Gastrocnemius medialis (tissue), 4 donors: ENCODE data around the gene TEN1. TPM values are rescaled to one million over a fixed set of nuclear protein-coding genes. Genes with fewer than 3 reads are reported as not detected.

Source experiments
- ATAC-seq, 2 donors: fragments of 150-250 bp; one replicate each; pipeline ENCODE4 v1.9.1; 2016
- DNase-seq, 2 donors: peaks; one replicate each; pipeline ENCODE4 v3.0.0-alpha.2; 2019
- H3K27ac ChIP-seq, 4 donors: fragments of 200-600 bp; sonication (generic); 1 replicate in 1 of 4; 2 replicates in 3 of 4; pipeline ENCODE4 v1.5.1; 2016 to 2018; ENCODE audit warnings: mild to moderate bottlenecking in 2 of 4, moderate library complexity in 1 of 4
- H3K27me3 ChIP-seq, 3 donors: fragments of 200-600 bp; sonication (generic) in 2 of 3; 1 replicate in 1 of 3; 2 replicates in 2 of 3; pipeline versions ENCODE4 v1.5.1 to v1.6.0; 2016 to 2019; ENCODE audit warnings: mild to moderate bottlenecking in 1 of 3, moderate library complexity in 1 of 3
- H3K36me3 ChIP-seq, 2 donors: fragments of 200-600 bp; sonication (generic) in 1 of 2; one replicate each; pipeline ENCODE4 v1.5.1; 2017 to 2018
- H3K4me1 ChIP-seq, 2 donors: fragments of 200-600 bp; sonication (generic) in 1 of 2; one replicate each; pipeline ENCODE4 v1.5.1; 2016 to 2017; ENCODE audit warnings: mild to moderate bottlenecking in 2 of 2
- H3K4me3 ChIP-seq, 4 donors: fragments of 200-600 bp; sonication (generic) in 3 of 4; 1 replicate in 1 of 4; 2 replicates in 3 of 4; pipeline ENCODE4 v1.5.1; 2016 to 2019; ENCODE audit warnings: mild to moderate bottlenecking in 2 of 4
- H3K9me3 ChIP-seq, 3 donors: fragments of 200-600 bp; sonication (generic) in 2 of 3; 1 replicate in 1 of 3; 2 replicates in 2 of 3; pipeline ENCODE4 v1.5.1; 2016 to 2019
- POLR2A ChIP-seq, 2 donors: fragments of 450-650 bp; IDR thresholded peaks; one replicate each; pipeline ENCODE4 v1.6.1; 2017; ENCODE audit warnings: antibody characterized with exemption in 2 of 2, mild to moderate bottlenecking in 2 of 2, moderate library complexity in 2 of 2
- in situ Hi-C, 4 donors: fragments of 200-750 bp; cut with MboI; loops; one replicate each; pipeline versions ENCODE4 v1.15.0 to v1.8.0; 2017; ENCODE audit warnings: low sequenced_read_pairs in 4 of 4
- intact Hi-C: fragments of 100-400 bp; cut with DNase I; formaldehyde crosslinking; loops from one replicate; pipeline ENCODE4 v1.15.1; 2023; ENCODE audit warnings: low total_unique reads
- total RNA-seq, 4 donors: library from RNA; depleted of rRNA; stranded (reverse); fragments of >200 nt; gene quantifications; one replicate each; pipeline versions ENCODE4 v1.1.0 to v1.2.3, GENCODE V29; 2016
- TF ChIP-seq, protein P1 (sequence below), 5 experiments: fragments of 450-650 bp in 3 of 5; fragments of 200-600 bp in 2 of 5; sonication (generic) in 2 of 5; IDR thresholded peaks in 4 of 5; conservative IDR thresholded peaks in 1 of 5; 1 replicate in 4 of 5; 2 replicates in 1 of 5; pipeline ENCODE4 v1.5.1; 2016 to 2019; ENCODE audit warnings: antibody characterized with exemption in 5 of 5, mild to moderate bottlenecking in 3 of 5, moderate library complexity in 3 of 5

Gene TEN1
- total RNA-seq, 4 donors from 2014 or later = 4.2 to 9.2 (median 6.8) TPM

DNA sequence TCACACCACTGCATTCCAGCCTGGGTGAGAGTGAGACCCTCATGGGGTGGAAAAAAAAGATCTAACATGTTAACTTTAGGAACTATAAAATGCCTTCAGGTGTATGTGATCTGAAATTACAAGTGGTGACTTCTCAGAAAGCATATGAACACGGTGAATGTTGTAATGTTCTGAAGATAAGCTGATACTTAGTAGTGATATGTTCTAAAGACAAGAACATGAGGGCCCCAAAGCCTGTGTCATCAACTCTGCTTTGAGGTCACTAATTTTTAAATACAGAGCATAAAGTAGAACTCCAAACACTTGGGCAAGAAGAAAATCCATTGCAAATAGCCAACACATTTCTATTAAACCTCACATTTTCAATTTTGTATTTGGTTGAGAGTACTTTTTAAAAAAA is 35.5 kb upstream of the TEN1 start:
- intact Hi-C loops = no loop called here
- Histone ChIP-seq H3K4me3 (no peak overlapping the region), H3K27ac (peak overlapping the region in 1 of 4 donors; percentile 76), H3K36me3 (peaks cover 0 to 27% of the 10 kb centered on the region in 2 donors), H3K4me1 (peaks cover 11 to 35% of the 10 kb centered on the region in 2 donors), H3K9me3 (no peaks in the 10 kb centered on the region), H3K27me3 (no peaks in the 10 kb centered on the region)
- no peak for TF ChIP-seq POLR2A (IDR thresholded peaks at IDR 0.05)
- DNase-seq (no peak), ATAC-seq (no peak)
- in situ Hi-C loops = no loop called here

DNA sequence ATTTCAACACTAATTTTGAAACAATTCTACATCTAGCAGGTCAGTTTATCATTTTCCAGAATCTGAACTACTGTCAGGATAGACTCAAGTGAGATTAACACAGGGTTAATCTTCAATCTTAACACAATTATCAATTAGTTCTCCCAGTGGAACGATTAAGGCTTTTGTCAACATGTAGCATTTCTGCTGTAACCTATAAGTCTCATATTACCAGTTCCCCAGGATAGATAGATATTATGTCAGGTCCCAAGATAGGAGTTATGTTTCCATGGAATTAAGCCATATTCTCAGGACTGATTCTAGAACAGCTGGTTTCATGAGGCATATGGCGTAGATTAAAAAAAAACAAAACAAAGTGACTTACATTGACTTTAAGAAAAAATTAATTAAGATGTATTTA is 33.8 kb upstream of the TEN1 start:
- Histone ChIP-seq H3K4me1 (peaks cover 11 to 32% of the 10 kb centered on the region in 2 donors), H3K4me3 (no peak overlapping the region), H3K27ac (peak overlapping the region in 3 of 4 donors; percentile 25 to 76 (median 27)), H3K27me3 (no peaks in the 10 kb centered on the region), H3K9me3 (no peaks in the 10 kb centered on the region), H3K36me3 (peaks cover 0 to 45% of the 10 kb centered on the region in 2 donors)
- TF ChIP-seq, protein P1, sequence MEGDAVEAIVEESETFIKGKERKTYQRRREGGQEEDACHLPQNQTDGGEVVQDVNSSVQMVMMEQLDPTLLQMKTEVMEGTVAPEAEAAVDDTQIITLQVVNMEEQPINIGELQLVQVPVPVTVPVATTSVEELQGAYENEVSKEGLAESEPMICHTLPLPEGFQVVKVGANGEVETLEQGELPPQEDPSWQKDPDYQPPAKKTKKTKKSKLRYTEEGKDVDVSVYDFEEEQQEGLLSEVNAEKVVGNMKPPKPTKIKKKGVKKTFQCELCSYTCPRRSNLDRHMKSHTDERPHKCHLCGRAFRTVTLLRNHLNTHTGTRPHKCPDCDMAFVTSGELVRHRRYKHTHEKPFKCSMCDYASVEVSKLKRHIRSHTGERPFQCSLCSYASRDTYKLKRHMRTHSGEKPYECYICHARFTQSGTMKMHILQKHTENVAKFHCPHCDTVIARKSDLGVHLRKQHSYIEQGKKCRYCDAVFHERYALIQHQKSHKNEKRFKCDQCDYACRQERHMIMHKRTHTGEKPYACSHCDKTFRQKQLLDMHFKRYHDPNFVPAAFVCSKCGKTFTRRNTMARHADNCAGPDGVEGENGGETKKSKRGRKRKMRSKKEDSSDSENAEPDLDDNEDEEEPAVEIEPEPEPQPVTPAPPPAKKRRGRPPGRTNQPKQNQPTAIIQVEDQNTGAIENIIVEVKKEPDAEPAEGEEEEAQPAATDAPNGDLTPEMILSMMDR (IDR thresholded peaks at IDR 0.05 in 4 of 5, conservative IDR thresholded peaks at IDR 0.05 in 1 of 5) = no peak
- TF ChIP-seq POLR2A (IDR thresholded peaks at IDR 0.05) = no peak
- ATAC-seq (peak in 1 of 2 donors; percentile 67), DNase-seq (no peak)
- in situ Hi-C loops (no loop called here), intact Hi-C loops (no loop called here)

- Histone ChIP-seq H3K27me3 (no peaks in the 10 kb centered on the region), H3K4me3 (no peak overlapping the region), H3K27ac (peak overlapping the region in 3 of 4 donors; percentile 4 to 31 (median 15)), H3K4me1 (peaks cover 0 to 14% of the 10 kb centered on the region in 2 donors), H3K9me3 (no peaks in the 10 kb centered on the region), H3K36me3 (peaks cover 0 to 95% of the 10 kb centered on the region in 2 donors)
- ATAC-seq (peak; percentile 58 to 60), DNase-seq (no peak)
- intact Hi-C loops = no loop called here
- no peak for TF ChIP-seq POLR2A (IDR thresholded peaks at IDR 0.05)
- TF ChIP-seq, protein P1 (IDR thresholded peaks at IDR 0.05 in 4 of 5, conservative IDR thresholded peaks at IDR 0.05 in 1 of 5) = no peak
- in situ Hi-C loops = no loop called here
These were observed 28.6 kb upstream of the TEN1 start for GRCh38 chr17:75950421-75950820.

- Histone ChIP-seq H3K4me3 (no peak overlapping the region), H3K27ac (peak overlapping the region in 2 of 4 donors; percentile 15 to 31), H3K4me1 (peaks cover 0 to 8% of the 10 kb centered on the region in 2 donors), H3K36me3 (peaks cover 0 to 98% of the 10 kb centered on the region in 2 donors), H3K27me3 (no peaks in the 10 kb centered on the region), H3K9me3 (no peaks in the 10 kb centered on the region)
- DNase-seq (no peak), ATAC-seq (peak in 1 of 2 donors; percentile 45)
- in situ Hi-C loops (no loop called here), intact Hi-C loops (no loop called here)
- TF ChIP-seq POLR2A (IDR thresholded peaks at IDR 0.05) = no peak
- TF ChIP-seq, protein P1 (IDR thresholded peaks at IDR 0.05 in 4 of 5, conservative IDR thresholded peaks at IDR 0.05 in 1 of 5) = no peak
These were observed 28.0 kb upstream of the TEN1 start for GRCh38 chr17:75950855-75951554.

DNA sequence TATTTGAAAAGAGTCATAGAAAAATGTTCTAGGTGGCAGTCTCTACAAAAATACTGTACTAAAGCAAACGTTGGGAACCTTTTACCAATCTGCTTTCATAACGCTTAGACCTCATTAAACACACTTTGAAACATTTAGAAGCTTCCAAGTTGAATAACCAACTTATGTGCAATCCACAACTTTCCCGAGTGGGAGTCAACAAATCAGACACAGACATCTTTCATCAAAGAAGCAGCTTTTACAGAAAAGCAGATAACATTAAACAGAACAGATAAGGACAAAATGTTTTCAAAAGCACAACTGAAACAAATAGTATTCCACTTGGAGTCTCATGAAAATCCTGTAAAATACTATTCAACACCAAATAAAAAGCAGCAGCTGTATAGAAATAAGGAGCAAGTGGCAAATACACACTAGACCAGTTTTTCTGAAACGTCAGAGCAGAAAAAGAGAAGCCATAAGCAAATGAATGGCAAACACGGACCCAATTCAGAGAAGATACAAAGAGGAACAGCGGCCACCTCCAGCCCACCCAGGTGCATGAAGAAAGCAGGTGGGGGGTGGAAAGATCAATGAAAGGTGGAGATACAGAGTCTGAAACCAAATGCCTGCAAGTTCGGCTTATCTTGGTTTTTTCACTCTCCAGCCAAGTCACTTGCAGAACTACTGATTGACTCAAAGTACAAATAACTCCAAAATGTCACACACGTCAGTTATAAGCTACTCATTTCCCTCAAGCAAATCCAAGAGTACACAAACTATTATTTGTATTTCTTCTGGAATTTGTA is 19.8 kb upstream of the TEN1 start:
- ATAC-seq (no peak), DNase-seq (no peak)
- H3K27me3 ChIP-seq = no peaks in the 10 kb centered on the region
- H3K36me3 ChIP-seq = peaks cover 0 to 31% of the 10 kb centered on the region in 2 donors
- H3K9me3 ChIP-seq = no peaks in the 10 kb centered on the region
- intact Hi-C loops (no loop called here), in situ Hi-C loops (no loop called here)
- no peak for TF ChIP-seq POLR2A (IDR thresholded peaks at IDR 0.05)
- TF ChIP-seq, protein P1 (IDR thresholded peaks at IDR 0.05 in 4 of 5, conservative IDR thresholded peaks at IDR 0.05 in 1 of 5) = no peak
- H3K27ac ChIP-seq = no peak overlapping the region
- no peak overlapping the region for H3K4me3 ChIP-seq
- no peaks in the 10 kb centered on the region for H3K4me1 ChIP-seq
